Activated T-helper 1 cell treated with anti-CD3 and anti-CD28 coated beads, Interleukin-2, amount 50 U/mL, for 16 hours (primary cell): ENCODE data around the gene CPT1B.
"Not testable (repeated sequence)": the region's sequence is repeated elsewhere in the genome, so short reads cannot be mapped to it uniquely, and the experiment has no call there.

ENCODE experiments used
- DNase-seq, 2 donors: peaks; one replicate each; pipeline ENCODE4 v3.0.0-alpha.2; 2020; ENCODE audit warnings: low read depth in 1 of 2, low spot score in 1 of 2

The CPT1B gene

DNA sequence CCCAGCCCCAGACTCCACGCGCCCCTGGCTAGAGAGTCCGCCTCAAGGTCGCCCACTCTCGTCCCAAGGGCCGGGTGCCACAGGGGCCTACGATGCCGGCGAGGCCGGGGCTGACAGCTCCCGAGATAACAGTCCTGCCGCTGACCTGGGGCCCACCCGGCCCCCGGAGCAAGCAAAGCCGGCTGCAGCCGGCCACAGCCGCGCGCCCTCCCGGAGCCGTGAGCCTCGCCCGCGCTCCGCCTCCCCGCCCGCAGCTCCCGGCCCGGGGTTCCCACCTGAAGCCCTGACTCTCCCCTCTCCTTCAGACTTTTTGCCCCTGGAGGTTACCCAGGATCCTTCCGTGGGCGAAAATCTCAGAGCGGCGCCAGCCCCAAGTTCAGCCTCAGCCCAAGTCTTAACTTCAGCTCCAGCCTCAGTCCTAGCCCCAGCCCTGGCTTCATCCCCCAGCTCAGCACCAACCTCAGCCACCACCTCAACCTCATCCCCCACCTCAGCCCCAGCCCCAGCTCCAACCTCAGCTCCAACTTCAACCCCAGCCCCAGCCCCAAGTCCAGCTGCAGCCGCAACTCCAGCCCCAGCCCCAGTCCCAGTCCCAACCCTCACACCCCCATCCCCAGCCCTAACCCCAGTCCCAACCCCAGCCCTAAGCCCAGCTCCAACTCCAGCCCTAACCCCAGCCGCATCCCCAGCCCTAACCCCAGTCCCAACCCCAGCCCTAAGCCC, 30.8 kb downstream of the CPT1B start:
- DNase-seq: no peak

DNA sequence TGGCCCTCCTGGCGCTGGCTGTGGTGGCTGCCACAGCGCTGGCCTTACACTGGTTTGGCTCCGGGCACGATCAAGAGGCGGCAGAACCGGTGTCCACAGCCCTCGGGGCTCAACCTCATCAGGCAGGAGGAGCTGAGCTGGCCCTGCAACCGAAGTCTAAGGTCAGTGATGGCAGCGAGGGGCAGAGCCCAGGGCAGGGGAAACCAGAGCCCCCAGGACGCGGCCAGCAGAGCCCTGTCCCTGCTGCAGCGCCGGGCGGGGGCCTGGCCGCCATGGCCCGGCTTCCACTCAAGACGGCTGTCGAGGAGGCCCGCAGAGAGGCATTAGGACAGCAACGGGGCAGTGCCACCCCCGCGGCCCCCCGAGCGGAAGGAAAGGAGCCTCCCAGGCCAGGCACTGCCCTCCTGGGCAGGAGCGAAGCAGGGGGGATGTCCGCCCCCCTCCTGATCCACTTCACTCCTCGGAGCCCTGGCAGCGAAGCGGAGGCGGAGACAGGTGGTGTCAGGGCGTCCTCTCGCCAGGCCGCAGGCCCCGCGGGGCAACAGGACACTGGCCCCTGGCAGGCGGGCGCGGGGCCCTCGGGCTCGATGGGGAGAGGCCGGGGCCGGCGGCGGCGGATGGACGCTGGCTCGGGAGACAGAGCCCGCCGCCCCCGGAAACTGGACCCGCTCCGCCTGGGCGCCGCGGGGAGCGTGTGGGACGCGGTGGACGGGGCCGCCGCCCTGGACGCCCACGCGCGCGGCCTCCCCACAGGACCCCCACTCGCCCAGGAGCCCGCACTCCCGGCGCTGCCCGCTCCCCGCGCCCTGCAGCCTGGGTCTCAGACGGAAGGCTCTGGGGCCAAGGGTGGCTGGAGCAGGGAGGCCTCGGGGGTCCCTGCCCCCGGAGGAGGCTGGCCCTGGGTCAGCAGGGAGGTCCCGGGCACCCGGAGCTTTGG, 31.6 kb downstream of the CPT1B start:
- no peak for DNase-seq

DNA sequence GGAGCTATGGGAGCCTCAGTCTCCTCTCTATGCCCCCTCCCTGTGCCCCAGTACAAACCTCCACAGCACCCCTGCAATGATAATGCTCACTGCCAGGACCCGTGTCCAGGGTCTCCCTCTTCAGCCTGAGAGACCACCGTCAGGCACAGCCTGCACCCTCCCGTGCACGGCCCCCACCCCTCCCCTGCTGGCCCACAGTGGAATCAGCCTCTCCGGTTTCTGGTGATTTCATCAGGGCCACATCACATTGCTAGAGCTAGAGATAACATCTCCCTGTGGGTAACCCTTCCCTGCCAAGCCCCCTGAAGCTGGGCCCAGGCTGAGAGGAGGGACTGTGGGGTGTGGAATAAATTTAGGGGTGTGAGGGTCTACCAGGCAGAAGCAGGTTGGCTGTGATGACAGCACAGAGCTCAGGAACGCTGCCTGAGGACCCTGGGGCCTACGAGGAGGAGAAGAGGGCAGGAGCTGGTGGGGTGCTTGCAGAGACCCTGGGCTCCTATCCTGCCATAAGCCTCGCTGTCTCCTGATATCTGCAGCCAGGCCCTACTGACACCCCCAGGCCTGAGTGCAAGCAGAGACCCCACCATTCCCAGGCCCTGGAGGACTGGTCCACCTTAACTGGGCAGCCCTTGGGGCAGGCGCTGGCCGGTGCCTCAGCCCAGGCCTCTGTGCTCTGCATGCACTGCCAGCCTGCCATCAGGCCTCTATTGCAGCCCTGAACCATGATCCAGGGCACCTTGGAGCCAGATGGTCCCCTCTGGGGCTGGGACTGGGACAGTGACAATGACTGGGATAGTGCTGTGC, 32.5 kb downstream of the CPT1B start, which contains the start of gene KLHDC7B:
TSS of gene KLHDC7B (plus strand) at position 378 of the 804 bp plus-strand sequence. CDS start at position 723, 345 bp downstream.
- no peak for DNase-seq

DNA sequence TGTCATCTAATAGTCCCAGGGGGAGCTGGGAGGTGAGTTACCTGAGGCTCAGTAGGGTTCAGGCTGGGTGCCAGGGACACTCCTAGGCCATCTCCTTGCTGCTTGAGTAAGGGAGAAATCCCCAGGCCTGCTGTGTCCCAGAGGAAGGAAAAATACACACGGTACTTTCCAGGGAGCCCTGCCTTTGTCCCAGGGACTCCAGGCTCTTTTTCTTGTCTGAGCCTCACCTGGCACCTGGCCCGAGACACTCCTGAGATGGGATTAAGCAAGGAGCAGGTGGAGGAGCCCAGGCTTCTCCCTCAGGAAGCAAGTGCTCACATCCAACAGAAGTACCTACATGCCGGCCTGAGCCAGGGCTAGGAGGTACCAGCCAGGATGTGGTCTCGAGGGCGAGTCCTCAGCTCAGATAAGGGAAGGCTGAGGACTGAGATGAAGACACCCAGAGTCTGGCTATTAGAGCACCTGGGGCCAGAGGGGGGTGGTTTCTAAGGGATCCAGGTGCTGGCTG, 33.4 kb downstream of the CPT1B start:
- no peak for DNase-seq

DNA sequence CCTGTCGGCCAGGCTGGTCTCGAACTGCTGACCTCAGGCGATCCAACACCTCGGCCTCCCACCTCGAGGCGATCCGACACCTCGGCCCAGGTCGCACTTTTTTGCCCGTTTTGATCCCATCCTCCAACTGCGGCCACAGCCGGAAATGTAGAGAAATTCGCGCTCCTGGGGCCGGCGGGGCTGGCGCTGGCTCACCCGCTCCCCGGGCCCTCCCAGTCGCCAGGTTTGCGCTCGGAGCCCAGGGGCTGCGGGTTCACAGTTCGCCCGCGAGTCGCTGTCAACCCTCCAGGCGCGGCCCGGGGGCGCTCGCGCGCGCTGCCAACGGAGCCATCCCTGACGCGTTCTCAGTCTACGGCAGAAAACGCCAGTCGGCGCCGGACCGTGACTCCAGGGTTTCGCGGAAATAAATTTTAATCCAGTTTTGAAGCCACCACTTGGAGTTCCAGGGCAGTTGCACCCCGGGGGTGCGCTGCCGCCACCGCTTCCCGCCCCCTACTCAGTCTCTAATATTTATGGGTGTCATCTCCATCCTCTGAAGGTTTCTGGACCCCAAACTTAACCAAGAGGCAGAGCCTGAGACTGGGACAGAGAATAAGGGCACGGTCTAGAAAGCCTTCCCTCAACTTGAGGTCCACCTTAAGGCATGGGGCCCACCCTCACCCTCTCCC, 34.0 kb downstream of the CPT1B start:
- DNase-seq: peak; percentile 66 to 73

DNA sequence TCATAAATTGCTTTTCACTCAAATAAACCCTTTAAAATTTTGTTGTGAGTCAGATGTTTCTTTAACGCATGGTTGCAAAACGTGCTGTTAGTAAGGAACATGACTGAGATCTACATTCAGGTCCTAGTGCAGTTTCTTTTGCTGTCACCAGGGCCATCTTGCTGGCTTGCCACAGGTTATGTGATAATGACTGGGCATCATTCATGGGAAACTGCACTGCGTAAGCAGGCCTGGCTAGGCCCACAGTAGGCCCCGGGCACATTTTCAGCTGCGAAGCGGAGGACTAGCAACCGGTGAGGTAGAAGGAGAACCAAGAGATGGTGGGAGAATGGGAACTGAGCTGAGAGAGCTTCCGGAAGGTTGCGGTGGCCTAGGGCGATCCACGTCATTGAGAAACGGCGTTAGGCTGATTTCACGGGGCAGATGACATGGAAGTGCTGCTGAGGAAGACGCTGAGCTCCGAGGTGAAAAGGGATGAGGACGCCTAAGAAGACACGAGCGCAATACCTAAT, 35.8 kb downstream of the CPT1B start:
- no peak for DNase-seq

DNA sequence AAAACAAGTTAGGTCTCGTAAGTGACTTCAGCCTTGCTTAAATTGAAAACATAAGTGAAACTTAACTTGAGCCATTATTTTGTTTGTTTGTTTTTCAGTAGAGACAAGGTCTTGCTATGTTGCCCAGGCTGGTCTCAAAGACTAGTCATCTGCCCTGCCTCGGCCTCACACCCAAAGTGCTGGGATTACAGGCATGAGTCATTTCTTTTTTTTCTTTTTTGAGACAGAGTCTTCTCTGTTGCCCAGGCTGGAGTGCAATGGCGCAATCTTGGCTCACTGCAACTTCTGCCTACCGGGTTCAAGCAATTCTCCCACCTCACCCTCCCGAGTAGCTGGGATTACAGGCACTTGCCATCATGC, 36.6 kb downstream of the CPT1B start:
- DNase-seq: not testable (repeated sequence)

DNA sequence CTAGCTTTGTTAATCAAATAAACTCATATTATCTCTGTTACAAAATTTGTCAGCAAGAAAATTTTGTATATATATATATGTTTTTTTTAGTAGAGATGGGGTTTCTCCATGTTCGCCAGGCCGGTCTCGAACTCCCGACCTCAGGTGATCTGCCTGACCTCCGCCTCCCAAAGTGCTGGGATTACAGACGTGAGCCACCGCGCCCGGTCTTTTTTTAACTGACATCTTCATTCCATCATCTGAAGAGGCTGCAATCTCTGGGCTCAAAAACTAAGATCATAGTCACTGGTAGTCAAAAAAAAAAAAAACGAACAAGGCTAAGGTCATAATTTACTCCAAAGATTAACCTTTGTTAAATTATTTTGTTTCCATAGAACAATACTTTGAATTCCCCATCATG, 37.8 kb downstream of the CPT1B start:
- no peak for DNase-seq

DNA sequence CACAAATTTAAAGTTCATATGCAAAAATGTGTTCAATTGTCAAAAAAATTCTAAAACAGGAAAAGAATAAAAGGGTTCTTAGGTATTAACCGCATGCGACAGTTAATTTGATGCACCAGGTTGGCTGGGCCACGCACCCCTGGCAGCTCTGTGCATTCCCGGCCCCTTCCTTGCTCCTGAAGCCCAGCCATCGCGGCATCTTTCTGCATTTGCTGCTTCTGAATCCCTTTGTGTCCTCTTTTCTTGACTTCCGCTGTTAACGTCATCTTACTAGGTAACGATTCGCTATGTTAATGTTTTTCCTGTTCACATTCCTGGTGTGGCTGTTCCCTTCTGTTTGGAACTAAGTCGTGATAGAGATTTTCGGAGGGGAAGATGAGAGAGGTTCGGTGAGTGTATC, 40.5 kb downstream of the CPT1B start:
- DNase-seq: no peak

DNA sequence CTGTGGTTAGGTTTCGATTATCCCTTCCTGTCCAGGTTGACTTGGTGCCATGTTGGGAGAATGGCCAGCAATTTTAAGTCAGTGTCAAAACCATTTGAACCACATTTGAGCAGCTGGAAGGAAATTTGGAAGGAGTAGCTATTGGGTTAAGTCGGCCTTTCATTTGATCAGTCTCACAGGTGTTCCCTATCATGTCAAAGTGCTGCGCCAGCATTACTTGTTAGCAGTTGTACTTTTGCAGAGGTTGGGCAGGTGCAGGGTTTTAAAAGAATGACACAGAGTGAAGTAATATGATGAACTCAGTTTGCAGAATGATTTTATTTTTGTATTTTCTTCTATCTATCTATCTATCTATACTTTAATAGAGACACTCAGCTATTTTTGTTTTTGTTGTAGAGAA, 42.0 kb downstream of the CPT1B start:
- DNase-seq: no peak

DNA sequence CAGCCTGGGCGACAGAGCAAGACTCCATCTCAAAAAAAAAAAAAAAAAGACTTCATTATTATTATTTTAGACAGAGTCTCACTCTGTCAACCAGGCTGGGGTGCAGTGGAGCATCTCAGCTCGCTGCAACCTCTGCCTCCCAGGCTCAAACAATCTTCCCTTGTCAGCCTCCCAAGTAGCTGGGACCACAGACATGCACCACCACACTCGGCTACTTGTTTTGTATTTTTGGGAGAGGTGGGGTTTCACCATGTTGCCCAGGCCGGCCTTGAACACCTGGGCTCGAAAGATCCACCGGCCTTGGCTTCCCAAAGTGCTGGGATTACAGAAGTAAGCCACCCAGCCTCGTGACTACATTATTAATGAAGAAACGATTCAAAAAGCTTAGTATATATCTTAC, 43.1 kb downstream of the CPT1B start:
- DNase-seq: no peak

DNA sequence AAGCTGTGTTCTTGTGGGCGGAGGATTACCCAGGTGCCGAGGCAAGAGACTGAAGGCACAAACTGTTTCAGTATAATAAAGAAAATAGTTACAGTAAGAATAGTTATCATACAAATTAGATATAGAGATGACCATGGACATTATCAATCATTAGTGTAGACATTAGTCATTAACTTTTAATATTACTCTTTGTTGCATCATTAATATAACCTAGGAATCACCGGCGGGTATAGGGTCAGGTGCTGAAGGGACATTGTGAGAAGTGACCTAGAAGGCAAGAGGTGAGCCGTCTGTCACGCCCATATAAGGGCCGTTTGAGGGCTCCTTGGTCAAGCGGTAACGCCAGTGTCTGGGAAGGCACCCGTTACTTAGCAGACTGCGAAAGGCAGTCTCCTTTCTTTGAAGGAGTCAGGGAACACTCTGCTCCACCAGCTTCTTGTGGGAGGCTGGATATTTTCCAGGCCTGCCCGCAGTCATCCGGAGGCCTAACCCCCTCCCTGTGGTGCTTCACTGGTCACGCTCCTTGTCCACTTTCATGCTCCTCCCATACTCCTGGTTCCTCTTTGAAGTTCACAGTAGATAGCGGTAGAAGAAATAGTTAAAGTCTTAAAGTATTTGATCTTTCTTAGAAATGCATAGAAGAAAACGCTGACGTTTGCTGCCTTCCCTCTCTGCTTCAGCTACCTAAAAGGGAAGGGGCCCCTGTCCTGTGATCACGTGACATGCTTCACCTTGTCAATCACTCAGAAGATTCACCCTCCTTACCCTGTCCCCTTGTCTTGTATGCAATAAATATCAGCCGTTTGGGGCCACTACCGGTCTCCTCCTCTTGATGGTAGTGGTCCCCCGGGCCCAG, 44.1 kb downstream of the CPT1B start:
- not testable (repeated sequence) for DNase-seq

DNA sequence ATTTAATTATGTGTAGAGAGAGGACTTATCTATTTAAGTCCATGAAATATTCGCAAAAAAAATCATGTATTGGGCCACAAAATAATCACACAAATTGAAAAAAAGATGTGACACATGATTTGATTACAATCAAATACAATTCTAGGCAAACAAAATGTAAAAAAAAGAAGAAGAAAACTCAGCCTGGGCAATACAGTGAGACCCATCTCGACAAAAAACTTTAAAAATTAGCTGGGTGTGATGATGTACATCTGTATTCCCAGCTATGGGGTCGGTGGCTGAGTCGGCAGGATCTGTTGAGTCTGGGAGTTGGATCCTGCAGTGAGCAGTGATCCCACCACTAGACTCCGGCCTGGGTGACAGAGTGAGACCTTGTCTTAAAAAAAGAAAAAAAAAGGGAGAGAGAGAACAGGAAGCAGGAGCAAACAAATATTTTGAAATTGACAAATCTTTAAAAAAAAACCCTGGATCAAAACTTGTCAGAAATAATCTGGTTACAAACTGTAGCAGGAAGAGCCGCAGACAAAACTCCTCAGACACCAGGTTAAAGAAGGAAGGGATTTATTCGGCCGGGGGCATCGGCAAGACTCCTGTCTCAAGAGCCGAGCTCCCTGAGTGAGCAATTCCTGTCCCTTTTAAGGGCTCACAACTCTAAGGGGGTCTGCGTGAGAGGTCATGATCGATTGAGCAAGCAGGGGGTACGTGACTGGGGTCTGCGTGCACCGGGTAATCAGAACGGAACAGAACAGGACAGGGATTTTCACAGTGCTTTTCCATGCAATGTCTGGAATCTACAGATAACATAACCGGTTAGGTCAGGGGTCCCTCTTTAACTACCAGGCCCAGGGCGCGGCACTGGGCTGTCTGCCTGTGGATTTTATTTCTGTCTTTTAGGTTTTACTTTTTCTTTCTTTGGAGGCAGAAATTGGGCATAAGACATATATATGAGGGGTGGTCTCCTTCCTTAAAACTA, 45.1 kb downstream of the CPT1B start:
- no peak for DNase-seq

DNA sequence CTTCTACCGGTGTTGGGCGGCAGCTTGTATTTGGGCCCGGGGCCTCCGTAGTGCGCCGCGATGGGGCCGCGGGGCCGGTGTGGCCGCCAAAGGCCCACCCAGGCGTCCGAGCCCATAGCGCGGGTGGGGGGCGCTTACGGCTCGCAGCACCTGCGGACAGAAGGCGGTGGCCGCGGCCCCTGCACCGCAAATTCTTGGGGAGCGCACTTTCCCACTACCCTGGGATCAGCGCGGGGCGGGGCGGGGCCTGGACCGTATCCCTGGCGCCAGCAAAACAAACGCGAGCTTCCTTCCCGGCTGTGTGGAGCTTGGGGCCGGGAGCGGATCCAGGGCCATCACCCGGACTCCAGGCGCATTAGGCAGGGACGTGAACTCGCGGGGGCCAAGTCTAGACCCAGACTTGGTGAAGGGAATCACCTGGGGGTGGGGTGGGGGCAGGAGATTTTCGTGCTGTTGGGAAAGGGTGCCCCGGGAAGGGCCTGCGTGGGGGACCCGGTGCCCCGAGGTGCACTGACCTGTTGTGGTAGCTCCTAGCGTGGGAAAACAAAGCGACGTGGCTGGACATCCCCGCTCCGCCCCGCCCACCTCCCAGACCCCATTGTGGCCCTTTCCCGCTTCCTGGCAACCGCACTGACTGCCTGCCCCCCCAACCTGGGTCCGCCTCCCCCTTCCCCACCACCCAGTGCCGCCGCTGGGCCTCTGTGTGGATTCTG, 46.1 kb downstream of the CPT1B start:
- DNase-seq: no peak

DNA sequence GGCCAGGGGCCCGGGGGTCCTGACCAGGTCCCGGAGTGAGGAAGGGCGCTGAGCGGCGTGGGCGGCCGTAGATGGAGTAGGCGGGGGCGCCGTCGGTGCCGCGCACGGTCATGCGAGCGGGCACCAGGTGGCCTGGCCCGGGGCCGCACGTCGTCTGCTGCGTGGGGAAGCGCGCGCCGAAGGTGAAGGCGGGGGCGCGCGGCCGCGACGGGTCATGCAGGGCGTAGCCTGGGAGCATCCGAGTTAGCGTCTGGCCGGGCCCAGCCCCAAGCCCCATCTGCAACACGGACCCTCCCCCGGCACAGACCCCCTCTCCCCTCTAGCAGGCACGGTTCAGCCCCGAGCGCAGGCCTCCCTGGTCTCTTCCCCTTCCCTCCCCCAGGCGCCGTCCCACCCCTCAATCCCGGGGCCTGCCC, 46.7 kb downstream of the CPT1B start:
- peak in 1 of 2 donors; percentile 66 for DNase-seq

DNA sequence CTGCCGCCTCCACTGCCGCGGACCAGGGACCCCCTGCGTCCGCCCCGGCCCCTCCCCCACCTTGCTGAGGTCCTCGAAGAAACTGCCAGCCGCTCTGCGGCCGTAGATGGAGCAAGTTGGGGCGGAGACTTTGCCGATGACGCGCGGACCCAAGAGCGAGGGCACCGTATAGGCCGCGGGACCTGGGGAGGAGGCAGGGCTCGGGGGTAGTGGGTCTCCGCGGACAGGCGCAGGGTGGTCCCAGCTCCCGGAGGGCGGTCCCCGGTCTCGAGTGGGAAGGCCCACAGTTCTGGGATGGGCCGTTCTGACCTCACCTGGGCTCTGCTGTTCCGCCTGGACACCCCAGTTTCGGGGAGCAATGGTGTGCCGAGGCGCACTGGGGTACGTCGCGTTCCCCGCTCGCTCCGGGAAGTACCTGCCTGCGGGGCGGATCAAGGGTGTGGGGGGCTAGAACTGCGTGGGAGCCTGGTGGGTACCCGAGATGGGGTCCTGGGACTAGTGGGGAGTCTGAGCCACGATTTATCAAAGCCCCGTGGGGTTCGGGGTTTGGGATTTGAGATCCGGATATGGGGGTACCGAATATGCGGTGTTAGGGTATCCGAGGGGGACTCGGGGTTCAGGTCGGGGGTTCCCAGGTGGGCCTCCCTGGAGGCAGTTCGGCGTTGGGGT, 47.2 kb downstream of the CPT1B start:
- DNase-seq: peak; percentile 60 to 72

DNA sequence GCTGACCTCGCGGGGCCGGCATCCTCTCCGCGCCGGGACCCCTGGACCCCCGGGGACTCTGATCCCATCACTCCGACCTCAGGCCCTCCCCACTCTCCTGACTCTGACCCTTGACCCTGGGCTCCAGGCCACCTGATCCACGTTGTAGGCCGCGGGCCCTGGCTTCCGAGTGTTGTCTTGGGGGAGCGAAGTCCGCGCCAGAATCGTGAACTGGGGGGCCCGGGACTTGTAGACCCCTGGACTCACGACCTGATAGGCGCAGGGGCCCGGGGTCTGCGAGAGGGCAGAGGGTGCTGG, 47.7 kb downstream of the CPT1B start:
- no peak for DNase-seq
